Retinal pigment epithelial cell (primary cell): Measurements from ENCODE around the gene CD151.

Source experiments
- DNase-seq: peaks from one replicate; pipeline ENCODE4 v3.0.0-alpha.2; 2010; ENCODE audit warnings: low read depth
- H3K4me3 ChIP-seq: 2 replicates; pipeline ENCODE4 v1.5.1; 2011; ENCODE audit warnings: mild to moderate bottlenecking, low read length, control low read depth, moderate library complexity
- CTCF ChIP-seq: conservative IDR thresholded peaks from 2 replicates; pipeline ENCODE4 v1.5.1; 2011; ENCODE audit warnings: low read depth, low read length, control low read depth, inconsistent platforms

The CD151 gene

GRCh38 chr11:846496-847098 lies 13.8 kb downstream of the CD151 start:
- no peak overlapping the region for H3K4me3 ChIP-seq
- no peak for TF ChIP-seq CTCF
- no peak for DNase-seq

DNA sequence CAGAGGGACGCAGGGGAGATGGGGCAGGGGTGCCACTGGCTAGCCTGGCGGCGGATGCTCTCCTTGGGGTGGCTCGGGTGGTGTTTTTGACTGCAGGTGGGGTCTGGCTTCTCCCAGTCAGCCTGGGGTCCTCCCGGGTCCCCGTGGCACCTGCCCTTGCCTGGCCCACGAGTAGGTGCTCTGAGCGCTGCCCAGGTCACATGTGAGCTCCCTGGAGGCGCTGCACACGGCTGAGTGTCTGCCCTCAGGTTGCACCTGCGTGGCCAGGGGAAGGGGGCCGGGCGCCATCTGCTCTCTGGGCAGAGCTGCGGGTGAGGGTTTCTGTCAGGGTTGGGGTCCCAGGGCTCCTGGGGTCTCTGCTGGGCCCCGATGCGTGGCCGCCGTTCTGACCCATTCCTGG lies 15.1 kb downstream of the CD151 start:
- DNase-seq, result no peak
- no peak for TF ChIP-seq CTCF
- H3K4me3 ChIP-seq, result no peak overlapping the region

GRCh38 chr11:848380-848931 lies 15.7 kb downstream of the CD151 start:
- TF ChIP-seq CTCF, result peak; percentile 95
- DNase-seq, result no peak
- no peak overlapping the region for H3K4me3 ChIP-seq

DNA sequence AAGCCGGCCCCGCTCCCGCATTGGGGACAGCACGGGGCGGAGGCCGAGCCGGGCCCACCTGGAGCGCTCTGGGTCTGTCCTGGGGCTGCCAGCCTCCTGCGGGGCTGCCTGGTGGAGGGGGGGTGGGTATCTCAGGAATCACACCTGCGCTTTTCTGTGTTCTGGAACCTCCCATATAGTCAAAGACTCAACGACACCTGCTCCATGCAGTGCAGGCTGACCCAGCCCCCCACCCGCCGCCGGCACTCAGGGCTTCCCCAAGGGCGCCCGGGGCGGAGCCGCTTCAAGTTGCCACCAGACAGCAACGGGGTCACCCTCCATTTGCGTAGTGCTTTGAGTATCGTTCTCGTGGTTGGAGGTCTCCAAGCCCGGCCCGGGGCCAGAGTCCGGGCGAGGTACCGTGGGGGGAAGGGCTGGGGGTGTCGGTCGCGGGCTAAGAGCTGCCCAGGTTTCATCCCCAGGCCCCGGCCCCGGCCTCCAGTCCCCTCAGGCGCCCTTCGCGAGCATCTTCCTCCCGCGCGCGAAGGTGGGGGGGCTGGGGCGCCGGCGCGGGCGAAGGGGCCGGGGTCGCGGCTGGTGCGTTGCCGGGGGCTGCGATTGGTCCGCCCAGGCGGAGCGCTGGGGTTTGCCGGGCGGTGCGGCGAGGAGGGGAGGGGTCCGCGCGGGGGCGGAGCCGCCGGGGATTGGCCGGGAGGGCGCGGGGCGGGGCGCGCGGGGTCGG lies 16.5 kb downstream of the CD151 start:
- peak overlapping the region; percentile 56 for H3K4me3 ChIP-seq
- TF ChIP-seq CTCF, result no peak
- DNase-seq, result no peak

- TF ChIP-seq CTCF, result no peak
Measured at GRCh38 chr11:849951-850774, 17.4 kb downstream of the CD151 start.

GRCh38 chr11:850775-851763 lies 18.3 kb downstream of the CD151 start:
- no peak for DNase-seq
- H3K4me3 ChIP-seq, result peak overlapping the region; percentile 45
- peak; percentile 41 for TF ChIP-seq CTCF

More at GRCh38 chr11:849951-850774, 17.4 kb downstream of the CD151 start:
- H3K4me3 ChIP-seq, result peak overlapping the region; percentile 45
- no peak for DNase-seq
